Smooth muscle cell (in vitro differentiated cells): ENCODE data around the gene PRR4. TPM values are rescaled to one million over a fixed set of nuclear protein-coding genes. Genes with fewer than 3 reads are reported as not detected.

Experiments
- DNase-seq: peaks from one replicate; lab custom pipeline; 2025; ENCODE audit not compliant: unreplicated experiment; lab: John Stamatoyannopoulos, UW
- H2AFZ ChIP-seq: fragments of 200-600 bp; sonication (generic); 2 replicates; pipeline ENCODE4 v1.6.0; 2016; ENCODE audit warnings: antibody characterized with exemption, low read depth, mild to moderate bottlenecking
- H3F3A ChIP-seq: fragments of 200-600 bp; sonication (generic); 2 replicates; pipeline ENCODE4 v1.6.0; 2017; ENCODE audit warnings: antibody characterized with exemption, low read depth
- H3K27ac ChIP-seq: fragments of 200-600 bp; sonication (generic); 2 replicates; pipeline ENCODE4 v1.5.1; 2016; ENCODE audit warnings: low read depth, mild to moderate bottlenecking
- H3K27me3 ChIP-seq: fragments of 200-600 bp; sonication (generic); 2 replicates; pipeline ENCODE4 v1.6.1; 2016; ENCODE audit warnings: low read depth, mild to moderate bottlenecking
- H3K36me3 ChIP-seq: fragments of 200-600 bp; sonication (generic); 2 replicates; pipeline ENCODE4 v1.5.1; 2016; ENCODE audit warnings: low read depth
- H3K4me1 ChIP-seq: fragments of 200-600 bp; sonication (generic); 2 replicates; pipeline ENCODE4 v1.5.1; 2016; ENCODE audit warnings: low read depth
- H3K4me2 ChIP-seq: fragments of 200-600 bp; sonication (generic); 2 replicates; pipeline ENCODE4 v1.6.0; 2016; ENCODE audit warnings: mild to moderate bottlenecking
- H3K4me3 ChIP-seq: fragments of 200-600 bp; sonication (generic); 2 replicates; pipeline ENCODE4 v1.5.1; 2016; ENCODE audit warnings: mild to moderate bottlenecking
- H3K79me2 ChIP-seq: fragments of 200-600 bp; sonication (generic); 2 replicates; pipeline ENCODE4 v1.6.0; 2016; ENCODE audit warnings: low read depth, mild to moderate bottlenecking
- H3K9ac ChIP-seq: fragments of 200-600 bp; sonication (generic); 2 replicates; pipeline ENCODE4 v1.6.0; 2016; ENCODE audit warnings: low read depth
- H3K9me3 ChIP-seq: fragments of 200-600 bp; sonication (generic); replicated peaks from 2 replicates; pipeline ENCODE4 v1.5.1; 2016; ENCODE audit warnings: low read depth
- H4K20me1 ChIP-seq: fragments of 200-600 bp; sonication (generic); 2 replicates; pipeline ENCODE4 v1.6.0; 2016; ENCODE audit warnings: low read depth
- CTCF ChIP-seq: fragments of 200-600 bp; sonication (generic); IDR thresholded peaks from 2 replicates; pipeline ENCODE4 v1.5.1; 2017; ENCODE audit warnings: borderline replicate concordance, mild to moderate bottlenecking, antibody characterized with exemption; ENCODE audit not compliant: insufficient read depth, poor library complexity, severe bottlenecking
- WGBS: methylation state at CpG from one replicate; pipeline ENCODE4 v1.1.7; 2016; ENCODE audit warnings: low lambda C conversion rate; 5-methylcytosine and 5-hydroxymethylcytosine counted together
- polyA plus RNA-seq: library from polyadenylated mRNA; unstranded; fragments of >200 nt; fragmentation: Nextera tagmentation; extraction: Ambion mirVana; gene quantifications from 2 replicates; pipeline ENCODE4 v1.2.1, GENCODE V29; 2016
- total RNA-seq: library from RNA; depleted of rRNA; stranded (reverse); fragments of >200 nt; gene quantifications from 2 replicates; pipeline ENCODE4 v1.2.3, GENCODE V29; 2014

PRR4 gene
- total and polyA plus RNA-seq, 2 experiments from 2014 or later: 4.2 to 6.7 TPM

DNA sequence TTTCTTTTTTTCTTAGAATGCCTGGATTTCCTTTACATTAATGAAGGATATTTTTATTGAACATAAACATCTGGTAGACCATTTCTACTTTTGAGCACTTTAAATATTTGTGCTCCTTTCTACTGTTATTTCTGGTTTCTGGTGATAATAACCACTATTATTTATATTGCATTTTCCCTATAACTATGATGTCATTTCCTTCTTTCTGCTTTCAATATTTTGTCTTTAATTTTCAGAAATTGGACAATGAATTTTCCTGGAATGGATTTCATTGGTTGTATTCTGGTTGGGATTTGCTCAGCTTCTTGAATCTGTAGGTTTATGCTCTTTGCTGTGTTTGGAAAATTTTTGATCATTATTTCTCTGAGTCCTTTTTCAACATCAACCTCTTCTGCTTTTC lies 40.0 kb upstream of the PRR4 start:
- H3K27me3 ChIP-seq: no peaks in the 10 kb centered on the region
- TF ChIP-seq CTCF: no peak
- H3K4me2 ChIP-seq: no peak overlapping the region
- H3K36me3 ChIP-seq: no peaks in the 10 kb centered on the region
- H3K4me1 ChIP-seq: no peaks in the 10 kb centered on the region
- no peak overlapping the region for H2AFZ ChIP-seq
- no peaks in the 10 kb centered on the region for H3K9me3 ChIP-seq
- H4K20me1 ChIP-seq: no peaks in the 10 kb centered on the region
- no peaks in the 10 kb centered on the region for H3F3A ChIP-seq
- no peak for DNase-seq
- H3K9ac ChIP-seq: no peak overlapping the region
- H3K79me2 ChIP-seq: no peaks in the 10 kb centered on the region
- H3K4me3 ChIP-seq: no peak overlapping the region
- H3K27ac ChIP-seq: no peak overlapping the region

DNA sequence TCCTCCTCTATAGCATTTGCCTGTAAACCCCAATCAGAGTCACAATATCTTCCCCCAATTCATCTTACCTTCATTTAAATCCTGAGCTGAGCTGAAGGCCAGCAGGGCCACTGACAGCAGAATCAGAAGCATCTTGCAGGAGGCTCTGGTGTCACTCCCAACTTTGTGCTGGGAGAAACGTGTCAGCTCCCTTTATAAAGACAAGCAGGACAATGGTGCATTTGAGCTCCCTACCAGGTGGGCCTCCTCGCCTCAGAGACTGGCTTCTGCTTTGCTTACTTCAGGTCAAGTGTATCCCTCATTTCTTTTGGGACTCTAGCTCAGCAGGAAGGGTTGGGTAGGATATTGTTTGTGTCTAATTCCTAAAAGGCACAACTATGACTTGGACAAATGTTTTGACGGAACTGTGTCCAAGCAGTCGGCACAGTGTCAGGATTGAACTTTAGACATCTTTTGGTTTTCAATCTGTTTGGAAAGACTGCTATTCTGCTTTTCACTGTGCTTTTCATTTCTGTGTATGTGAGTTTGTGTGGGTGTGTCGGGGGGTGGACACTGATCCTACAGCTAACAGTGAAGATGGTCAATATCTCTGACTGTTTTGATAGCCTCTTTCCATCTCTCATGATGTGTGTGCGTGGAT lies 34.9 kb upstream of the PRR4 start, which contains the start of gene PRH1:
TSS of gene PRH1 (minus strand) at position 170 of the 640 bp plus-strand sequence. CDS start at position 132, 38 bp downstream.
- no peak for DNase-seq
- Histone ChIP-seq H3K27me3 (no peaks in the 10 kb centered on the region), H3K4me3 (no peak within 1 kb of the TSS), H3K27ac (no peak within 1 kb of the TSS), H3K79me2 (no peaks in the 10 kb centered on the region), H3K9ac (no peak within 1 kb of the TSS), H3K36me3 (no peaks in the 10 kb centered on the region), H3K4me1 (no peaks in the 10 kb centered on the region), H3K4me2 (no peak within 1 kb of the TSS), H3K9me3 (no peaks in the 10 kb centered on the region), H2AFZ (no peak within 1 kb of the TSS), H3F3A (no peaks in the 10 kb centered on the region), H4K20me1 (no peaks in the 10 kb centered on the region)
- 93% methylated on average over 6 of the region's 6 CpGs for WGBS
- no peak for TF ChIP-seq CTCF

DNA sequence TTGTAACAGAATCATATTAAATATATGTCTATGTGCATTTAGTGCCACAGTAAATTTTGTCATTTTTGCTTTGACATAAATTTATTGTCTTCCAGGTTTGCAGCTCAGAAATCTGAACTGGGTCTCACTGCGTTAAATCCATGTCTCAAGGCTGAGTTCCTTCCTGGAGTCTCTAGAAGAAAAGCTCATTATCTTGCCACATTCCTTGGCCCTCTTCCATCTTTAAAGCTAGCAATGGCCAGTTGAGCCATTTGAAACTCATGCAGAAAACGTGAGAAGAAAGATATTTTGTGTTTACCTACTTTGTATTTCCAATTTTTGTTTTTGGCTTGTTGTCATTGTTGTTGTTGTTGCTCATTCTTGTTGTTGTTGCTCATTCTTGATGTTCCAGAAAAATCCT lies 24.1 kb upstream of the PRR4 start:
- DNase-seq: no peak
- H3K4me1 ChIP-seq: no peaks in the 10 kb centered on the region
- WGBS: 87% methylated on average over 2 of the region's 2 CpGs

More for the DNA sequence above, 24.1 kb upstream of the PRR4 start:
- no peaks in the 10 kb centered on the region for H3K79me2 ChIP-seq
- no peak overlapping the region for H3K9ac ChIP-seq
- H3K27ac ChIP-seq: no peak overlapping the region
- no peak overlapping the region for H3K4me2 ChIP-seq
- no peaks in the 10 kb centered on the region for H3K27me3 ChIP-seq
- no peaks in the 10 kb centered on the region for H3F3A ChIP-seq
- H3K36me3 ChIP-seq: no peaks in the 10 kb centered on the region
- H4K20me1 ChIP-seq: no peaks in the 10 kb centered on the region
- TF ChIP-seq CTCF: no peak
- no peaks in the 10 kb centered on the region for H3K9me3 ChIP-seq
- H2AFZ ChIP-seq: no peak overlapping the region
- H3K4me3 ChIP-seq: no peak overlapping the region
